Tibial nerve (tissue), 3 donors: ENCODE data around the gene PTPRD.

ENCODE experiments used
- CTCF ChIP-seq, 5 experiments: fragments of 200-600 bp in 3 of 5; fragments of 450-650 bp in 2 of 5; sonication (generic) in 3 of 5; IDR thresholded peaks; one replicate each; pipeline ENCODE4 v1.5.1; 2016 to 2019; ENCODE audit warnings: antibody characterized with exemption in 5 of 5, mild to moderate bottlenecking in 3 of 5, moderate library complexity in 2 of 5
- POLR2A ChIP-seq, 2 donors: fragments of 450-650 bp; IDR thresholded peaks; one replicate each; pipeline ENCODE4 v1.6.1; 2017; ENCODE audit warnings: antibody characterized with exemption in 2 of 2, mild to moderate bottlenecking in 2 of 2, moderate library complexity in 2 of 2

GRCh38 chr9:8649160-8649559, 1963.6 kb downstream of the PTPRD start:
- TF ChIP-seq CTCF (IDR thresholded peaks at IDR 0.05) (no peak), POLR2A (IDR thresholded peaks at IDR 0.05) (no peak)
